Tibial artery (tissue), 4 donors: ENCODE results near the gene PKIB.

Source experiments
- DNase-seq, 2 donors: peaks; one replicate each; pipeline ENCODE4 v3.0.0-alpha.2; 2019
- H3K27ac ChIP-seq, 2 donors: fragments of 200-600 bp; sonication (generic) in 1 of 2; 1 replicate in 1 of 2; 2 replicates in 1 of 2; pipeline ENCODE4 v1.5.1; 2018 to 2019; ENCODE audit warnings: mild to moderate bottlenecking in 1 of 2
- H3K27me3 ChIP-seq, 2 donors: fragments of 200-600 bp; sonication (generic) in 1 of 2; one replicate each; pipeline versions ENCODE4 v1.5.1 to v1.6.0; 2016 to 2019
- H3K36me3 ChIP-seq, 3 donors: fragments of 200-600 bp; sonication (generic) in 2 of 3; one replicate each; pipeline ENCODE4 v1.5.1; 2016 to 2019; ENCODE audit warnings: mild to moderate bottlenecking in 2 of 3
- H3K4me1 ChIP-seq, 4 donors: fragments of 200-600 bp; sonication (generic) in 2 of 4; 1 replicate in 3 of 4; 2 replicates in 1 of 4; pipeline ENCODE4 v1.5.1; 2016 to 2019
- H3K4me3 ChIP-seq, 2 donors: fragments of 200-600 bp; sonication (generic) in 1 of 2; 1 replicate in 1 of 2; 2 replicates in 1 of 2; pipeline ENCODE4 v1.5.1; 2018 to 2019; ENCODE audit warnings: mild to moderate bottlenecking in 2 of 2
- H3K9me3 ChIP-seq, 3 donors: fragments of 200-600 bp; sonication (generic) in 1 of 3; one replicate each; pipeline ENCODE4 v1.5.1; 2016 to 2019
- intact Hi-C: fragments of 100-400 bp; cut with DNase I; formaldehyde crosslinking; loops from one replicate; pipeline ENCODE4 v1.15.0; 2023; ENCODE audit warnings: low total_unique reads
- TF ChIP-seq, protein P1 (sequence below), 2 experiments: fragments of 200-600 bp in 1 of 2; fragments of 450-650 bp in 1 of 2; IDR thresholded peaks; one replicate each; pipeline ENCODE4 v1.5.1; 2017 to 2019; ENCODE audit warnings: antibody characterized with exemption in 2 of 2, mild to moderate bottlenecking in 1 of 2, moderate library complexity in 1 of 2

The PKIB gene

DNA sequence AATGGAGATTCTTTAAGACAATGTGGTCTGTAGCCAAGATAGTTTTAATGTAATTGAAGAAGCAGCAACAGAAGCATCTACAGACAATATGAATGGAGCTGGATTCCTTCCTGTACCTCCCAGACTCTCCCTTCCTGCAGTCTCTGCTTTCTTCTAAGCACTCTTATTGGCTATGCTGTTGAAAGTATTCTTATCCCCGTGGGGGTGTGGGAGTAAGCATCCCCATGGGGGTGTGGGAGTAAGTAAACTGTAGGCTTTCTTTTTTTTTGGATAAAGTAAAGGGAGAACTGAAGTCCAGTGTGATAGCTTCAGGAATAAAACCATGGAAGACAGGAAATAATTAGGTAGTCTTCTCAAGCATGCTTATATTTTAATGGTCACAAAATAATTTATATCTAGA, 4.1 kb downstream of the PKIB start:
- Histone ChIP-seq H3K4me3 (no peak overlapping the region), H3K4me1 (peaks cover 0 to 21% (median 14%) of the 10 kb centered on the region in 4 donors), H3K27ac (no peak overlapping the region), H3K27me3 (no peaks in the 10 kb centered on the region), H3K9me3 (no peaks in the 10 kb centered on the region), H3K36me3 (no peaks in the 10 kb centered on the region)
- TF ChIP-seq, protein P1, sequence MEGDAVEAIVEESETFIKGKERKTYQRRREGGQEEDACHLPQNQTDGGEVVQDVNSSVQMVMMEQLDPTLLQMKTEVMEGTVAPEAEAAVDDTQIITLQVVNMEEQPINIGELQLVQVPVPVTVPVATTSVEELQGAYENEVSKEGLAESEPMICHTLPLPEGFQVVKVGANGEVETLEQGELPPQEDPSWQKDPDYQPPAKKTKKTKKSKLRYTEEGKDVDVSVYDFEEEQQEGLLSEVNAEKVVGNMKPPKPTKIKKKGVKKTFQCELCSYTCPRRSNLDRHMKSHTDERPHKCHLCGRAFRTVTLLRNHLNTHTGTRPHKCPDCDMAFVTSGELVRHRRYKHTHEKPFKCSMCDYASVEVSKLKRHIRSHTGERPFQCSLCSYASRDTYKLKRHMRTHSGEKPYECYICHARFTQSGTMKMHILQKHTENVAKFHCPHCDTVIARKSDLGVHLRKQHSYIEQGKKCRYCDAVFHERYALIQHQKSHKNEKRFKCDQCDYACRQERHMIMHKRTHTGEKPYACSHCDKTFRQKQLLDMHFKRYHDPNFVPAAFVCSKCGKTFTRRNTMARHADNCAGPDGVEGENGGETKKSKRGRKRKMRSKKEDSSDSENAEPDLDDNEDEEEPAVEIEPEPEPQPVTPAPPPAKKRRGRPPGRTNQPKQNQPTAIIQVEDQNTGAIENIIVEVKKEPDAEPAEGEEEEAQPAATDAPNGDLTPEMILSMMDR (IDR thresholded peaks at IDR 0.05), result no peak
- DNase-seq, result no peak
- intact Hi-C loops, result no loop called here

DNA sequence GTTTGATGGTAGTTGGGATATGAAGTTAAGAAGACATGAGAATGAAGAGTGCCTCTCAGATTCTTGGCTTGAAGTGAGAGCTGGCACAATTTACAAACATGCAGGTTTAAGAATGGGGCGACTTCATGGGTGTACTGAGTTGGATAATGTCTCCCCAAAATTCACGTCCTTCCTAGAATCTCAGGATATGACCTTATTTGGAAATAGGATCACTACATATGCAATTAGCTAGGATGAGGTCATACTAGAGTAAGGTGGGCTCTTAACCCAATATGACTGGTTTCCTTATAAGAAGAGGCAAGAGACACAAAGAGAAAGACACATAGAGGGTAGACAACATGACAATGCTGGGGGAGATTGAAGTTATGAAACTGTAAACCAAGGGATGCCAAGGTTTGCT, 5.2 kb downstream of the PKIB start:
- Histone ChIP-seq H3K27me3 (no peaks in the 10 kb centered on the region), H3K36me3 (no peaks in the 10 kb centered on the region), H3K4me3 (no peak overlapping the region), H3K4me1 (peaks cover 0 to 14% (median 12%) of the 10 kb centered on the region in 4 donors), H3K27ac (no peak overlapping the region), H3K9me3 (no peaks in the 10 kb centered on the region)
- no peak for DNase-seq
- intact Hi-C loops, result no loop called here
- TF ChIP-seq, protein P1 (IDR thresholded peaks at IDR 0.05), result no peak

DNA sequence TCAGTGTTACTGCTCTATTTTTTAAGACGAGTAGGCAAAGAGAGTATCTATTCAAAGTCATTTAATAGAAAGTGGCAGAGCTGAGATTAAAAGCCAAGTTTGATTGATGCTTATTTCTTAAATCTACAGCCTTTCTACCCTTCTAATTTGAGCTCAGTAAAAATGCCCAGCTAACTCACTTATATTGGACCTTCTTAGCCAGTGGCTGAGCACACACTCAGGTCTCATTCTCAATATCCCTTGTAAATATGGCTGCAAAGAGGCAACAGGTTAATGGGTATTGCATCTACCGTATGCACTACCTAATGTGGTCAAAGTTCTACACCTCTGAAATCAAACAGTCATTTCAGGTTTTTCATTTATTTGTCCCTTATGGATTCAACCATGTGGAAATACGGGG, 6.7 kb downstream of the PKIB start:
- Histone ChIP-seq H3K36me3 (no peaks in the 10 kb centered on the region), H3K27me3 (no peaks in the 10 kb centered on the region), H3K9me3 (no peaks in the 10 kb centered on the region), H3K4me1 (no peaks in the 10 kb centered on the region), H3K4me3 (no peak overlapping the region), H3K27ac (no peak overlapping the region)
- intact Hi-C loops, result no loop called here
- TF ChIP-seq, protein P1 (IDR thresholded peaks at IDR 0.05), result no peak
- DNase-seq, result no peak

DNA sequence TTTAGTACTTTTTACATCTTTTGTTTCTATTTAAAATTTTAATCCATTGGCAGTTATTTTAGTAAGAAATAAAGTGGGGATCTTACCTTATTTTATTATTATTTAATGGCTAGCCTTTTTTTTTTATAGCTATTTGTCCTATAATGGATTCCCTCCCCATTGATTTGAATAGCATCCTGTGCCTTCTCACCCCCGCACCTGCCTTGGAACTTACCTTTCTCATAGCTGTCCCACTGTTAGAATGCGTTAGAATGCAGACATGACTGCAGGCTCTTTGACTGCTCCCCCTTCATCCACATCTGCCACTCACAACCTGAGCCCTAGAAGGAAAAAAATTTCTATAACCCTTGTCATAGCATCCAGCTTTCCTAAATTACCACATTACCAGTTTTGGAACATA, 9.1 kb downstream of the PKIB start:
- no peak for DNase-seq
- intact Hi-C loops, result no loop called here
- H3K9me3 ChIP-seq, result no peaks in the 10 kb centered on the region
- H3K36me3 ChIP-seq, result no peaks in the 10 kb centered on the region
- TF ChIP-seq, protein P1 (IDR thresholded peaks at IDR 0.05), result no peak
- H3K27me3 ChIP-seq, result no peaks in the 10 kb centered on the region
- no peak overlapping the region for H3K4me3 ChIP-seq
- no peaks in the 10 kb centered on the region for H3K4me1 ChIP-seq
- no peak overlapping the region for H3K27ac ChIP-seq

DNA sequence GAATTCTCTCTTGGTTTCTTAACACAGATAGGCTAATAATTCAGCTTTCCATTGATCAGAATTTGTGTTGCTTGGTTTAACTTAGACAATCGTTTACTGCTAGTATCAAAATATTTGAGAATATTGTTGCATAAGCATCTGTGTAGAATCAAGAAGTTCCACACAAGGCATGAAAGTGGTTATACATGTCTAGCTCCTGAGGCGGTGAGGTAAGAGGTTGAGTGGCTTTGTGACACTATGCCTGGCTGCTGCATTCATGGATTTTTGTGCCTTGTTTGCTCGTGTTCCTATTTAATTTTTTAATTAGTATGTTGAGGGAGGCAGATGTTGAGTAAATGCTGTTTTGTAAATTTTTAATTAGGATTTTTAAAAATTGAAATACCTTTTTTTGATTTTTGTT, 10.2 kb downstream of the PKIB start:
- Histone ChIP-seq H3K4me3 (no peak overlapping the region), H3K27ac (no peak overlapping the region), H3K9me3 (no peaks in the 10 kb centered on the region), H3K36me3 (no peaks in the 10 kb centered on the region), H3K4me1 (no peaks in the 10 kb centered on the region), H3K27me3 (no peaks in the 10 kb centered on the region)
- TF ChIP-seq, protein P1 (IDR thresholded peaks at IDR 0.05), result no peak
- intact Hi-C loops, result no loop called here
- no peak for DNase-seq

DNA sequence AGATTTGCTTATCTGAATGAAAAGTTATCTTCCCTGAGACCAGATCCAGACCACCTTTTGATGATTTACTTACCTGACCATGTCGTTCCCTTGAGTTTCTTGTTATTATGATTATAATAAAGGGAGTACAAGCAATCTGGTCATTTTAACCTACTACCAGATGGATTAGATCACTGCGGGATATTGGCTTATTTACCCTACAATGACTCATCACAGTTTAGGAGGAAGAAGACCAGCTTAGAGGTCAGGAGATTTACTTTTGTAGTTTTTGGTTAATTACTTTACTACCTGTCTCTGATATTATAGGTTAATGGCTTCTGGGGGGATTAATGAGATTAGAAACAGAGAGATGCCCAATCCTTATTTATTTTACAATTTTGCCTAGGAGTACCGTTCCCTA, 10.7 kb downstream of the PKIB start:
- no peak for DNase-seq
- Histone ChIP-seq H3K4me1 (no peaks in the 10 kb centered on the region), H3K27me3 (no peaks in the 10 kb centered on the region), H3K9me3 (no peaks in the 10 kb centered on the region), H3K27ac (no peak overlapping the region), H3K36me3 (no peaks in the 10 kb centered on the region), H3K4me3 (no peak overlapping the region)
- TF ChIP-seq, protein P1 (IDR thresholded peaks at IDR 0.05), result no peak
- intact Hi-C loops, result no loop called here
